B cell (primary cell): ENCODE results near the gene CNNM4. TPM values are rescaled to one million over a fixed set of nuclear protein-coding genes. Genes with fewer than 3 reads are reported as not detected.

Experiments
- ATAC-seq: fragments of 200-7000 bp; cut with Tn5 transposase; one replicate; pipeline ENCODE4 v1.10.0; 2021; ENCODE audit warnings: low read depth, mild to moderate bottlenecking, moderate number of reproducible peaks, moderate library complexity
- CTCF ChIA-PET: fragments of 350-600 bp; sonication (Branson Sonifier 250); formaldehyde crosslinking; loops from one replicate; lab custom pipeline; 2021; ENCODE audit warnings: antibody characterized with exemption, inconsistent platforms; lab: Charles Lee
- POLR2A ChIA-PET: fragments of 350-600 bp; sonication (Branson Sonifier 250); formaldehyde crosslinking; loops from one replicate; lab custom pipeline; 2021; ENCODE audit warnings: antibody characterized with exemption; lab: Charles Lee
- DNase-seq: peaks from one replicate; pipeline ENCODE4 v3.0.0; 2013
- H2AFZ ChIP-seq: 2 replicates; pipeline ENCODE4 v1.6.1; 2012; ENCODE audit warnings: mild to moderate bottlenecking, low read depth, low read length; ENCODE audit not compliant: insufficient read depth, poor library complexity, severe bottlenecking
- H3K27ac ChIP-seq, 2 donors: 1 replicate in 1 of 2; 2 replicates in 1 of 2; pipeline ENCODE4 v1.5.1; 2012 to 2013; ENCODE audit warnings: low read length in 2 of 2, mild to moderate bottlenecking in 2 of 2, moderate library complexity in 1 of 2
- H3K27me3 ChIP-seq, 4 experiments: fragments of 200-600 bp in 1 of 4; sonication (generic) in 1 of 4; replicated peaks in 1 of 4; 1 replicate in 2 of 4; 2 replicates in 2 of 4; pipeline versions ENCODE4 v1.6.1 to v1.7.0; 2013 to 2016; ENCODE audit warnings: low read length in 3 of 4, mild to moderate bottlenecking in 2 of 4, mixed read lengths in 1 of 4, moderate library complexity in 1 of 4; ENCODE audit not compliant: insufficient read depth in 4 of 4, control insufficient read depth in 3 of 4; ENCODE audit errors: control extremely low read depth in 1 of 4
- H3K36me3 ChIP-seq, 2 experiments: replicated peaks in 1 of 2; 1 replicate in 1 of 2; 2 replicates in 1 of 2; pipeline versions ENCODE4 v1.6.1 to v1.7.1; 2013; ENCODE audit warnings: low read length in 1 of 2; ENCODE audit not compliant: insufficient read depth in 2 of 2, control insufficient read depth in 1 of 2; ENCODE audit errors: control extremely low read depth in 1 of 2, extremely low read depth in 1 of 2
- H3K4me1 ChIP-seq, 2 donors: fragments of 200-600 bp in 1 of 2; sonication (generic) in 1 of 2; 1 replicate in 1 of 2; 2 replicates in 1 of 2; pipeline versions ENCODE4 v1.5.1 to v1.6.1; 2013 to 2017; ENCODE audit warnings: low read length in 2 of 2; ENCODE audit not compliant: control insufficient read depth in 2 of 2, insufficient read depth in 2 of 2
- H3K4me2 ChIP-seq: replicated peaks from 2 replicates; pipeline ENCODE3; 2012; ENCODE audit warnings: mild to moderate bottlenecking, low read depth, low read length; ENCODE audit not compliant: poor library complexity, severe bottlenecking
- H3K4me3 ChIP-seq, 5 experiments: fragments of 200-600 bp in 1 of 5; sonication (generic) in 1 of 5; 1 replicate in 3 of 5; 2 replicates in 2 of 5; pipeline versions ENCODE4 v1.5.1 to v1.7.0; 2011 to 2016; ENCODE audit warnings: low read length in 4 of 5, mild to moderate bottlenecking in 4 of 5, low read depth in 2 of 5, control low read depth in 1 of 5, moderate library complexity in 1 of 5; ENCODE audit not compliant: insufficient read depth in 1 of 5; ENCODE audit errors: control extremely low read depth in 1 of 5, extremely low read depth in 1 of 5
- H3K79me2 ChIP-seq: fragments of 200-600 bp; sonication (generic); one replicate; pipeline ENCODE4 v1.6.0; 2016; ENCODE audit warnings: low read length; ENCODE audit not compliant: control insufficient read depth, insufficient read depth
- H3K9ac ChIP-seq: fragments of 200-600 bp; sonication (generic); 2 replicates; pipeline ENCODE4 v1.6.1; 2017; ENCODE audit warnings: mild to moderate bottlenecking, low read length, moderate library complexity
- H3K9me3 ChIP-seq, 3 donors: one replicate each; pipeline versions ENCODE4 v1.6.1 to v1.7.1; 2013; ENCODE audit warnings: low read length in 2 of 3; ENCODE audit not compliant: control insufficient read depth in 2 of 3, insufficient read depth in 1 of 3; ENCODE audit errors: control extremely low read depth in 1 of 3
- H4K20me1 ChIP-seq: 2 replicates; pipeline ENCODE4 v1.6.0; 2012; ENCODE audit warnings: mild to moderate bottlenecking, low read length; ENCODE audit not compliant: insufficient read depth, control insufficient read depth, poor library complexity, severe bottlenecking
- H3K27ac Mint-ChIP-seq: one replicate; pipeline ENCODE4 v1.8.0; 2021; ENCODE audit warnings: mixed read lengths
- H3K27me3 Mint-ChIP-seq: one replicate; pipeline ENCODE4 v1.8.0; 2021; ENCODE audit warnings: mixed read lengths
- H3K4me1 Mint-ChIP-seq: one replicate; pipeline ENCODE4 v1.8.0; 2021; ENCODE audit warnings: mixed read lengths
- H3K4me3 Mint-ChIP-seq: one replicate; pipeline ENCODE4 v1.8.0; 2021; ENCODE audit warnings: mixed read lengths
- H3K9me3 Mint-ChIP-seq: one replicate; pipeline ENCODE4 v1.8.0; 2022; ENCODE audit warnings: mixed read lengths; ENCODE audit not compliant: insufficient read depth
- CTCF ChIP-seq: fragments of 200-600 bp; IDR thresholded peaks from one replicate; pipeline ENCODE4 v1.8.0; 2022; ENCODE audit warnings: antibody characterized with exemption, mild to moderate bottlenecking
- EZH2 ChIP-seq: IDR thresholded peaks from 2 replicates; pipeline ENCODE4 v1.6.1; 2012; ENCODE audit warnings: borderline replicate concordance, low read depth, mild to moderate bottlenecking, moderate library complexity, low read length; ENCODE audit not compliant: insufficient read depth, poor library complexity, severe bottlenecking
- WGBS: methylation state at CpG from one replicate; pipeline ENCODE4 v1.1.5; 2013; ENCODE audit warnings: missing lambda C conversion rate; ENCODE audit not compliant: insufficient coverage; 5-methylcytosine and 5-hydroxymethylcytosine counted together
- intact Hi-C: fragments of 100-400 bp; cut with micrococcal nuclease; formaldehyde crosslinking; loops from one replicate; pipeline ENCODE4 v1.10.0; 2022
- polyA plus RNA-seq: library from polyadenylated mRNA; depleted of rRNA; stranded (reverse); fragments of >200 nt; gene quantifications from 2 replicates; pipeline ENCODE4 v1.2.3, GENCODE V29; 2012
- total RNA-seq, 2 donors: library from RNA; stranded (reverse); fragments of 120-200 nt in 1 of 2; gene quantifications; 1 replicate in 1 of 2; 2 replicates in 1 of 2; pipeline versions ENCODE4 v1.2.3 to v1.2.4, GENCODE V29; 2013 to 2022

The CNNM4 gene
- total and polyA plus RNA-seq, 2 donors (not counting 1 experiment from before 2014, with no cell fraction given) = 15.1 to 24.0 TPM

- no peaks in the 10 kb centered on the region for H3K27me3 Mint-ChIP-seq
- H3K4me3 Mint-ChIP-seq = peak overlapping the region; percentile 86
- H3K4me1 ChIP-seq = peaks cover 47 to 60% of the 10 kb centered on the region in 2 donors
- intact Hi-C loops = loop anchor here (1.0 to 5.0 kb wide), 8 partner anchors 21 to 901 kb away; partner anchors contain the start of genes ACTR1B, ANKRD36, ANKRD39 and ARID5A
- peaks cover 78% of the 10 kb centered on the region for H3K79me2 ChIP-seq
- H3K27ac ChIP-seq = peak overlapping the region; percentile 15 to 52
- peak overlapping the region; percentile 76 to 85 (median 84) for H3K4me3 ChIP-seq
- ChIA-PET CTCF (interaction anchor here (0.7 to 7.3 kb wide), 11 partner anchors 15 to 123 kb away, joined by 3 to 85 read pairs (median 6); partner anchors contain the start of genes ANKRD39, CNNM3, FER1L5 and KANSL3), POLR2A (interaction anchor here (0.6 to 2.3 kb wide), 6 partner anchors 8 to 123 kb away, joined by 3 to 13 read pairs (median 6); partner anchors contain the start of genes CNNM3, KANSL3 and LMAN2L)
- ATAC-seq (peak; percentile 71), DNase-seq (no peak)
- WGBS = 23% methylated on average over 59 of the region's 59 CpGs
- peaks cover 59% of the 10 kb centered on the region for H3K4me1 Mint-ChIP-seq
- H3K27ac Mint-ChIP-seq = peak overlapping the region; percentile 76
- peaks cover 34% of the 10 kb centered on the region for H4K20me1 ChIP-seq
- H3K9ac ChIP-seq = peak overlapping the region; percentile 86
- H3K4me2 ChIP-seq = peak overlapping the region; percentile 85
- no peaks in the 10 kb centered on the region for H3K27me3 ChIP-seq
- no peaks in the 10 kb centered on the region for H3K36me3 ChIP-seq
- H3K9me3 Mint-ChIP-seq = no peaks in the 10 kb centered on the region
- peak overlapping the region; percentile 60 for H2AFZ ChIP-seq
- H3K9me3 ChIP-seq = peaks cover 0 to 4% (median 0%) of the 10 kb centered on the region in 3 donors
- TF ChIP-seq EZH2 (no peak), CTCF (peak; percentile 69)
These were observed 507 bp downstream of the CNNM4 start for GRCh38 chr2:96760986-96761832.
